GM19467 (cell line): ENCODE data around the gene DLGAP4.

Source experiments
- ATAC-seq: cut with Tn5 transposase; IDR thresholded peaks from one replicate; pipeline ENCODE4 v1.9.1; 2021; ENCODE audit warnings: mild to moderate bottlenecking, moderate library complexity; ENCODE audit not compliant: unreplicated experiment

The DLGAP4 gene

GRCh38 chr20:36574366-36575135 is 268.4 kb downstream of the DLGAP4 start:
- ATAC-seq = no peak

- no peak for ATAC-seq
Observed at GRCh38 chr20:36576081-36576445, 269.9 kb downstream of the DLGAP4 start.
